GM23338 (cell line): ENCODE results near the gene RAMP3. TPM values are rescaled to one million over a fixed set of nuclear protein-coding genes. Genes with fewer than 3 reads are reported as not detected.
"Not testable (repeated sequence)": the region's sequence is repeated elsewhere in the genome, so short reads cannot be mapped to it uniquely, and the experiment has no call there.

Source experiments
- ATAC-seq: fragments of 200-7000 bp; cut with Tn5 transposase; 3 replicates; pipeline ENCODE4 v1.9.1; 2020
- DNase-seq: peaks from one replicate; pipeline ENCODE4 v3.0.0-alpha.2; 2015; ENCODE audit warnings: low spot score
- H2AFZ ChIP-seq: fragments of 200-600 bp; sonication (generic); 2 replicates; pipeline ENCODE4 v1.8.0; 2016; ENCODE audit warnings: antibody characterized with exemption, mild to moderate bottlenecking, moderate library complexity
- H3F3A ChIP-seq: fragments of 200-600 bp; sonication (generic); replicated peaks from 2 replicates; pipeline ENCODE4 v1.8.0; 2017; ENCODE audit warnings: antibody characterized with exemption, mixed run types, low read depth
- H3K27ac ChIP-seq: fragments of 200-600 bp; sonication (generic); 2 replicates; pipeline ENCODE4 v1.6.1; 2016; ENCODE audit warnings: low read depth
- H3K27me3 ChIP-seq: fragments of 200-600 bp; sonication (generic); 2 replicates; pipeline ENCODE4 v1.8.0; 2016; ENCODE audit warnings: mild to moderate bottlenecking, mixed run types, moderate library complexity; ENCODE audit not compliant: insufficient read depth
- H3K36me3 ChIP-seq: fragments of 200-600 bp; sonication (generic); 2 replicates; pipeline ENCODE4 v1.8.0; 2016; ENCODE audit warnings: mild to moderate bottlenecking; ENCODE audit not compliant: insufficient read depth
- H3K4me1 ChIP-seq: fragments of 200-600 bp; sonication (generic); 2 replicates; pipeline ENCODE4 v1.8.0; 2016; ENCODE audit warnings: mild to moderate bottlenecking, moderate library complexity; ENCODE audit not compliant: insufficient read depth
- H3K4me2 ChIP-seq: fragments of 200-600 bp; sonication (generic); 2 replicates; pipeline ENCODE4 v1.7.1; 2017; ENCODE audit warnings: mixed run types
- H3K4me3 ChIP-seq: fragments of 200-600 bp; sonication (generic); 2 replicates; pipeline ENCODE4 v1.6.1; 2016; ENCODE audit warnings: mixed run types
- H3K79me2 ChIP-seq: fragments of 200-600 bp; sonication (generic); replicated peaks from 2 replicates; pipeline ENCODE4 v1.8.0; 2017; ENCODE audit warnings: mild to moderate bottlenecking; ENCODE audit not compliant: insufficient read depth
- H3K9me2 ChIP-seq: fragments of 200-600 bp; sonication (generic); 2 replicates; pipeline ENCODE4 v1.8.0; 2017; ENCODE audit not compliant: insufficient read depth
- H4K20me1 ChIP-seq: fragments of 200-600 bp; sonication (generic); replicated peaks from 2 replicates; pipeline ENCODE4 v1.8.0; 2017; ENCODE audit warnings: mild to moderate bottlenecking; ENCODE audit not compliant: insufficient read depth
- H3K27ac Mint-ChIP-seq: 2 replicates; pipeline ENCODE4 v1.8.0; 2020; ENCODE audit warnings: inconsistent platforms, mild to moderate bottlenecking, moderate library complexity, mixed read lengths
- H3K27me3 Mint-ChIP-seq: 3 replicates; pipeline ENCODE4 v1.8.0; 2022; ENCODE audit warnings: low read depth, mild to moderate bottlenecking, moderate library complexity, mixed read lengths, inconsistent platforms; ENCODE audit not compliant: insufficient read depth, poor library complexity
- H3K36me3 Mint-ChIP-seq: 3 replicates; pipeline ENCODE4 v1.8.0; 2021; ENCODE audit warnings: low read depth, mild to moderate bottlenecking, inconsistent platforms, moderate library complexity, mixed read lengths
- H3K4me1 Mint-ChIP-seq: 3 replicates; pipeline ENCODE4 v1.8.0; 2020; ENCODE audit warnings: mild to moderate bottlenecking, inconsistent platforms, mixed read lengths
- H3K4me3 Mint-ChIP-seq: 3 replicates; pipeline ENCODE4 v1.8.0; 2021; ENCODE audit warnings: moderate library complexity, mild to moderate bottlenecking, inconsistent platforms, mixed read lengths
- H3K9me3 Mint-ChIP-seq: 3 replicates; pipeline ENCODE4 v1.8.0; 2020; ENCODE audit warnings: moderate library complexity, mild to moderate bottlenecking, inconsistent platforms, mixed read lengths
- CREB1 ChIP-seq: fragments of 250-450 bp; sonication (Bioruptor Pico); IDR thresholded peaks from 2 replicates; pipeline ENCODE4 v1.5.0; 2020; ENCODE audit warnings: low read depth, mild to moderate bottlenecking, moderate library complexity
- EZH2phosphoT487 ChIP-seq: fragments of 200-600 bp; sonication (generic); IDR thresholded peaks from one replicate; pipeline ENCODE4 v1.8.1; 2018; ENCODE audit warnings: antibody characterized with exemption; ENCODE audit not compliant: unreplicated experiment
- JUNB ChIP-seq: IDR thresholded peaks from one replicate; pipeline ENCODE4 v1.6.1; 2016; ENCODE audit warnings: antibody characterized with exemption; ENCODE audit not compliant: unreplicated experiment
- STAT1 ChIP-seq: IDR thresholded peaks from one replicate; pipeline ENCODE4 v1.6.1; 2016; ENCODE audit warnings: antibody characterized with exemption; ENCODE audit not compliant: unreplicated experiment
- ZNF114 ChIP-seq: fragments of 250-450 bp; sonication (Bioruptor Pico); IDR thresholded peaks from 2 replicates; pipeline ENCODE4 v1.5.0; 2020; ENCODE audit warnings: mild to moderate bottlenecking, moderate library complexity
- polyA plus RNA-seq: library from polyadenylated mRNA; unstranded; fragments of >200 nt; fragmentation: Nextera tagmentation; extraction: Ambion mirVana; gene quantifications from 2 replicates; pipeline ENCODE4 v1.2.1, GENCODE V29; 2016
- total RNA-seq: library from RNA; depleted of rRNA; stranded (reverse); fragments of >200 nt; shearing (Covaris generic); gene quantifications from 2 replicates; pipeline ENCODE4 v1.2.3, GENCODE V29; 2014
- TF ChIP-seq, protein P1 (sequence below), 2 experiments: fragments of 200-600 bp in 1 of 2; sonication (generic) in 1 of 2; conservative IDR thresholded peaks; 2 replicates each; pipeline versions ENCODE4 v1.5.1 to v1.6.1; 2016 to 2017; ENCODE audit warnings: antibody characterized with exemption in 2 of 2, low read depth in 2 of 2, mild to moderate bottlenecking in 2 of 2, moderate library complexity in 1 of 2
- TF ChIP-seq, protein P2 (sequence below): IDR thresholded peaks from 2 replicates; pipeline ENCODE4 v1.6.1; 2016; ENCODE audit warnings: antibody characterized with exemption

The RAMP3 gene
- total and polyA plus RNA-seq, 2 experiments from 2014 or later: 1.1 to 4.6 TPM

DNA sequence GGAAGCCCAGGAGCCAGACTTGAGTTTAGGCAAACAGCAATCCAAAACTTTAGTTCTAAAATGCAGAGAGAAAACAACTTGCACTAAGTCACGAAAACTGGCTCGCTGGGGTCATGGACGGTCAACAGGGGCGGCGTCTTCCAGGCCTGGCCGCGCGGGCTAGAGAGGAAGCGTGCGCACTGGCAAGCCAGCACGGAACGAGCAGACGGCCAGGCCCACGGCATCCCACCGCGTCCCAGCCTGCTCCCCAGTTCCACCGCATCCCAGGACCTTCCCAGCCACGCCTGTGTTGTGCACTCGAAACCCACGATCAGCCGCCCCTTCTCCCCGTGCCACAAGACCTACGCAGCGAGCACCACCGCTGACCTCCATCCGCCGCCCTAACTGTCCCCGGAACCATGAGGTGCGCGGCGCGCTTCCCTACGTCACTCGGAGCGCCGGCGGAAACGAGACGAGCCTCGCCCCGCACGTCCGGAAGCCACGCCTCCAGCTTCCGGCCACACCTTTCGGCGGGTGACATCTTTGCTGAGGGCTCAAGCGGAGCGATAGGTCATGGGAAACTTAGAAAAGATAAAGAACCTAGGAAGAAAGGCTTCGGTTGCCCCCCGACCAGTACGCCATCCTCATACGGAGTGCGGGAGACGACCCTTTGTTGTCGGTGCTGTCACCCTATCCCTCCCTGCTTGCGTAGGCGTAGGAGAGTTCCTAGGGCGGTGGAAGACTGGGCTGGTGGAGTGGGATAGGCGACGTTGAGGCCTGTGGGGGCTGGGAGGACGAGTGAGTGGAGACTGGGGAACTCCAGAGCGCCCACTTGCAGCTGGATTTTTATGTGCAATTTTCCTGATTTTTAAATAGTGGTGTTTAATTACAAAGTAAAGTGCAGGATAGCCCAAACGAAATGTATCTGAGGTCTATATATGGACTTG is 46.0 kb upstream of the RAMP3 start, which contains the start of gene TBRG4 (continued):
- TF ChIP-seq, protein P1, sequence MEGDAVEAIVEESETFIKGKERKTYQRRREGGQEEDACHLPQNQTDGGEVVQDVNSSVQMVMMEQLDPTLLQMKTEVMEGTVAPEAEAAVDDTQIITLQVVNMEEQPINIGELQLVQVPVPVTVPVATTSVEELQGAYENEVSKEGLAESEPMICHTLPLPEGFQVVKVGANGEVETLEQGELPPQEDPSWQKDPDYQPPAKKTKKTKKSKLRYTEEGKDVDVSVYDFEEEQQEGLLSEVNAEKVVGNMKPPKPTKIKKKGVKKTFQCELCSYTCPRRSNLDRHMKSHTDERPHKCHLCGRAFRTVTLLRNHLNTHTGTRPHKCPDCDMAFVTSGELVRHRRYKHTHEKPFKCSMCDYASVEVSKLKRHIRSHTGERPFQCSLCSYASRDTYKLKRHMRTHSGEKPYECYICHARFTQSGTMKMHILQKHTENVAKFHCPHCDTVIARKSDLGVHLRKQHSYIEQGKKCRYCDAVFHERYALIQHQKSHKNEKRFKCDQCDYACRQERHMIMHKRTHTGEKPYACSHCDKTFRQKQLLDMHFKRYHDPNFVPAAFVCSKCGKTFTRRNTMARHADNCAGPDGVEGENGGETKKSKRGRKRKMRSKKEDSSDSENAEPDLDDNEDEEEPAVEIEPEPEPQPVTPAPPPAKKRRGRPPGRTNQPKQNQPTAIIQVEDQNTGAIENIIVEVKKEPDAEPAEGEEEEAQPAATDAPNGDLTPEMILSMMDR (conservative IDR thresholded peaks at IDR 0.05; ENCODE audit: low read depth in 2 of 2): peak; percentile 32 to 43
- TF ChIP-seq STAT1 (no peak), CREB1 (CRISPR knock-in tag) (peak; percentile 98), ZNF114 (CRISPR knock-in tag) (no peak), EZH2phosphoT487 (no peak), JUNB (no peak)
- TF ChIP-seq, protein P2, sequence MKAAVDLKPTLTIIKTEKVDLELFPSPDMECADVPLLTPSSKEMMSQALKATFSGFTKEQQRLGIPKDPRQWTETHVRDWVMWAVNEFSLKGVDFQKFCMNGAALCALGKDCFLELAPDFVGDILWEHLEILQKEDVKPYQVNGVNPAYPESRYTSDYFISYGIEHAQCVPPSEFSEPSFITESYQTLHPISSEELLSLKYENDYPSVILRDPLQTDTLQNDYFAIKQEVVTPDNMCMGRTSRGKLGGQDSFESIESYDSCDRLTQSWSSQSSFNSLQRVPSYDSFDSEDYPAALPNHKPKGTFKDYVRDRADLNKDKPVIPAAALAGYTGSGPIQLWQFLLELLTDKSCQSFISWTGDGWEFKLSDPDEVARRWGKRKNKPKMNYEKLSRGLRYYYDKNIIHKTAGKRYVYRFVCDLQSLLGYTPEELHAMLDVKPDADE: peak; percentile 94

GRCh38 chr7:45112648-45113047 is 44.9 kb upstream of the RAMP3 start:
- Mint-ChIP-seq H3K4me1 (peaks cover 9% of the 10 kb centered on the region; the same call in 2 of the 3 replicates), H3K27me3 (peaks cover 13% of the 10 kb centered on the region), H3K36me3 (peaks cover 22% of the 10 kb centered on the region), H3K4me3 (peak overlapping the region; percentile 98), H3K27ac (peak overlapping the region; percentile 98), H3K9me3 (no peaks in the 10 kb centered on the region; the same call in 1 of the 3 replicates)
- Histone ChIP-seq H3K4me2 (peak overlapping the region; percentile 80), H3K9me2 (no peaks in the 10 kb centered on the region), H2AFZ (no peak overlapping the region), H3K27ac (peak overlapping the region; percentile 95), H3K4me3 (peak overlapping the region; percentile 99), H3F3A (0 out of 2 replicates have a peak, but pooled peaks cover 6% of the 10 kb centered on the region), H3K4me1 (peaks cover 10% of the 10 kb centered on the region; the same call in 1 of the 2 replicates), H3K36me3 (peaks cover 16% of the 10 kb centered on the region), H3K27me3 (peaks cover 3% of the 10 kb centered on the region; the same call in 1 of the 2 replicates), H3K79me2 (peaks cover 37% of the 10 kb centered on the region), H4K20me1 (peaks cover 23% of the 10 kb centered on the region)
- DNase-seq (no peak), ATAC-seq (no peak)
- TF ChIP-seq EZH2phosphoT487 (no peak), STAT1 (no peak)

GRCh38 chr7:45114257-45114656 is 43.3 kb upstream of the RAMP3 start:
- not testable (repeated sequence) for H3K27ac Mint-ChIP-seq, H3K9me3 Mint-ChIP-seq, H3K4me1 Mint-ChIP-seq, H3K27me3 ChIP-seq, H3K27ac ChIP-seq, H3K4me3 ChIP-seq, DNase-seq, ATAC-seq, H3K36me3 Mint-ChIP-seq, H3K36me3 ChIP-seq, H3K9me2 ChIP-seq, H2AFZ ChIP-seq, H3K4me3 Mint-ChIP-seq, H3F3A ChIP-seq, H4K20me1 ChIP-seq, H3K4me2 ChIP-seq
- peaks cover 10% of the 10 kb centered on the region; the same call in 1 of the 2 replicates for H3K4me1 ChIP-seq
- H3K79me2 ChIP-seq: peaks cover 21% of the 10 kb centered on the region
- peaks cover 11% of the 10 kb centered on the region for H3K27me3 Mint-ChIP-seq
